Esophagus (tissue), 2 donors: Measurements from ENCODE around the gene LIN7C. TPM values are rescaled to one million over a fixed set of nuclear protein-coding genes. Genes with fewer than 3 reads are reported as not detected.

ENCODE experiments used
- polyA plus RNA-seq, 2 donors: library from polyadenylated mRNA; stranded (reverse); fragments of 200-250 nt; gene quantifications; one replicate each; pipeline ENCODE4 v1.2.3, GENCODE V29; 2013
- donor health status: healthy with polysubstance abuse.
- donor health status: Bipolar disorder and iron deficiency.

Gene LIN7C
- polyA plus RNA-seq, 2 donors, result 7.2 to 7.6 TPM

Other genes with a start within 250 kb of the LIN7C start
- 1 to 10 TPM; 7.0 to 7.8 TPM for gene CCDC34, start 143.6 kb downstream of the LIN7C start, polyA plus RNA-seq
- 10 to 100 TPM; 10.5 to 11.8 TPM for gene LGR4, start 34.0 kb downstream of the LIN7C start, polyA plus RNA-seq
- under 1 TPM; 0.37 to 0.80 TPM for gene BDNF, start 193.7 kb upstream of the LIN7C start, polyA plus RNA-seq